Effector memory CD4-positive, alpha-beta T cell (primary cell): Measurements from ENCODE around the gene RXRA.

Experiments used
- DNase-seq, 3 donors: peaks; one replicate each; pipeline ENCODE4 v3.0.0-alpha.2; 2020
- H3K27ac ChIP-seq: 2 replicates; pipeline ENCODE4 v1.7.0; 2013; ENCODE audit warnings: mild to moderate bottlenecking, low read length, moderate library complexity; ENCODE audit not compliant: insufficient read depth, poor library complexity, severe bottlenecking
- H3K27me3 ChIP-seq: replicated peaks from 2 replicates; pipeline ENCODE4 v1.7.0; 2013; ENCODE audit warnings: mild to moderate bottlenecking, low read length; ENCODE audit not compliant: insufficient read depth, control insufficient read depth, poor library complexity, severe bottlenecking
- H3K36me3 ChIP-seq: 2 replicates; pipeline ENCODE4 v1.7.0; 2013; ENCODE audit warnings: mild to moderate bottlenecking, low read length, moderate library complexity; ENCODE audit not compliant: control insufficient read depth, insufficient read depth
- H3K4me1 ChIP-seq: 2 replicates; pipeline ENCODE4 v1.7.0; 2013; ENCODE audit warnings: low read length, mild to moderate bottlenecking; ENCODE audit not compliant: control insufficient read depth, insufficient read depth, poor library complexity, severe bottlenecking
- H3K4me3 ChIP-seq: 2 replicates; pipeline ENCODE4 v1.7.0; 2013; ENCODE audit warnings: low read length, low read depth, mild to moderate bottlenecking; ENCODE audit not compliant: insufficient read depth, poor library complexity, severe bottlenecking
- H3K9me3 ChIP-seq: 2 replicates; pipeline ENCODE4 v1.7.0; 2013; ENCODE audit warnings: mild to moderate bottlenecking, low read length, moderate library complexity; ENCODE audit not compliant: control insufficient read depth

The RXRA gene

DNA sequence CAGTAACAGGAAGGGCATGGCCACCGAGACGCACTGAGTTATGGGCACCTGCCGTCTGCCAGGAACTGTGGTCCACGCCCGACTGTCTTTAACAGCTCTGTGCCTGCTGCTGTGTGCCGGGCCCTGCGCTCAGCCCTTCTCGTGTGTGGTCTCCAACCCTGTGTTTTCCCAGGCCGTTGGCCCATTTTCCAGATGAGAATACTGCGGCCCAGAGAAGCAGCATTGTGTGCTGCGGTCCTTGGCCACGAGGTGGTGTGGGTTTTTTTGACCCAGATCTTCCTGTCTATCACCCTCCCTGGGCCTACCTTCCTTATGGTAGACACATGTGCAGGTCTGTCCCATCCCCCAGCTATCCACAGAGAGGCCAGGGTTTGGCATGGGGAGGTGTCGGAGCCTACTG, 47.0 kb downstream of the RXRA start:
- Histone ChIP-seq H3K27ac (no peak overlapping the region), H3K9me3 (no peaks in the 10 kb centered on the region), H3K4me1 (no peaks in the 10 kb centered on the region), H3K4me3 (no peak overlapping the region), H3K36me3 (no peaks in the 10 kb centered on the region), H3K27me3 (no peaks in the 10 kb centered on the region)
- peak in 1 of 3 donors; percentile 34 for DNase-seq

- H3K36me3 ChIP-seq: no peaks in the 10 kb centered on the region
- H3K27ac ChIP-seq: no peak overlapping the region
- no peaks in the 10 kb centered on the region for H3K4me1 ChIP-seq
- no peaks in the 10 kb centered on the region for H3K9me3 ChIP-seq
- H3K27me3 ChIP-seq: no peaks in the 10 kb centered on the region
- no peak overlapping the region for H3K4me3 ChIP-seq
- no peak for DNase-seq
These were observed 47.7 kb downstream of the RXRA start for GRCh38 chr9:134373953-134374300.

DNA sequence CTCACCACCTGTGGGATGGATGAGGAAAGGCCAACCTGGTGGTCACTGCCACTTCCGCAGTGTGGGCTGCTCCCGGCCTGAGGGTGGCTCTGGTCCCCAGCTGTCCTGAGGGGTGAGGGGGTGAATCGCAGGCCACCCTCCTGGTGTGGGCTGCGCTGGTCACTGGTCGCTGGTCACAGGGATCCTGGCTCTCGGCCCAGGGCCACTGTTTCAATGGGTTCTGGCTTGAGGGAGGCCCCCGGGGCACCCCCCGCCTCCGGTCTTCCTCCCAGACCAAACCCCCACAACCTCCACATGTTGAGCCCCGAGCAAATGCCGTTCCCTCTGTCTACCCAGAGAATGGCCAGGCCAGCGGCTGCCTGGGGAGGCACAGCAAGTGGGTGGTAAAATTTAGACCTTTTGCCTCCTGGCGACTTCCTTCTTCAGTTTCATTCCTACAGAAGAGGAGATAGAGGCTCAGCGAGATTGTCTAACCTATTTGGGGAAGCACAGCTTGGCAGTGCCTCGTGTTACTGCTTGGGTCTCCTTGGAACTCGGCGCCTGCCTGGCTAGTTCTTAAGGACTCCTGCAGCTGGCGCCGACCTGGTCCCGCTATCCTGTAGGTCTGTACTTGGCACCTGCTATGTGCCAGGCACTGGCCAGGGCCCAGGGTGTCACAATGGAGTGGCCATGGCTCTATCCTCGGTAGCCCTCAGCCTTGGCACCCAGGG, 48.2 kb downstream of the RXRA start:
- no peaks in the 10 kb centered on the region for H3K27me3 ChIP-seq
- H3K4me3 ChIP-seq: no peak overlapping the region

GRCh38 chr9:134375011-134375390, 48.7 kb downstream of the RXRA start:
- Histone ChIP-seq H3K4me3 (no peak overlapping the region), H3K4me1 (no peaks in the 10 kb centered on the region), H3K27me3 (no peaks in the 10 kb centered on the region)

More for the DNA sequence above, 48.2 kb downstream of the RXRA start:
- no peaks in the 10 kb centered on the region for H3K9me3 ChIP-seq
- no peak overlapping the region for H3K27ac ChIP-seq
- DNase-seq: no peak
- no peaks in the 10 kb centered on the region for H3K36me3 ChIP-seq
- no peaks in the 10 kb centered on the region for H3K4me1 ChIP-seq

DNA sequence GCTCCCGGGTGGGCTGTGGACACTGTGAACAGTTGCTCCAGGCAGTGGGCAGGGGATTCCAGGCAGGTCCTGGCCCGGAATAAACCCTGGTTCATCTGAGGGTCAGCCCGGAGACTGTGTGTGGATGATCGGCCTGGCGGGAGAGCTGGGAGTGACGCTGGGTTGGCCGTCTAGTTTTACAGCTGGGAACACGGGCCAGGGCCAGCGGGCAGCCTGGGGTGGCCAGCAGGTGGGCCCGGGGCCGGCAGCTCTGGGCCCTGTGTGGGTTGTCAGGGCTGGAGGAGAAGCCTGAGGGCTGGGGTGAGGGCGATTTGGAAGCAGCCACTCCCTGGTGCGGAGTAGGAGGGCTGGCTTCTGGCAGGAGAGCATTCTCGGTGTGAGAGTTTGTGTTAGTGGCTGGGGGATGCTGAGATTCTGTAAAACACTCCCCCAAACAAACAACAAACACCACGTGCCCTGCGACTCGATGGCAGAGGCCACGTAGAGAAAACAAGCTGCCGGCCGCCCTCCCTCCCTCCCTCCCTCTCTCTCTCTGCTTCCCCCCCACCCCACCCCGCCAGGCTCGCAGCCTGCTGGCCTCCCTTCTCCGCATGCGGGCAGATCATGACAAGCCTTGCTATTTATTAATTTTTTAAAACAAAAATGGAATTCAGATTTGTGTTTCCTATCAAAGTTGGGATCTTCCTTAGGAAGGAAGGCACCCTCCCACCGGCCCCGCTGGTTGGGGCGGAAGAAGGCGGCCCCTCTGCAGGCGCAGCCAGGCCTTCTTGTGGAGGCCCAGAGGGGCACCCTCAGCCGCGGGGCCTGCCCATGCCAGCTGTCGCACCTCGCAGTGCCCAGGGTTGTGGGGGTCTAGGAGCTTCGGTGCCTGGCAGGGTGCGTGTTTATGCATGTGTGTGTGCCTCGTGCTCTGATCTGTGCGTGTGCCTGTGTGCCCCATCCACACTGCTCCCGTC, 49.5 kb downstream of the RXRA start:
- no peak overlapping the region for H3K27ac ChIP-seq
- no peaks in the 10 kb centered on the region for H3K4me1 ChIP-seq
- H3K27me3 ChIP-seq: no peaks in the 10 kb centered on the region
- no peak overlapping the region for H3K4me3 ChIP-seq
- no peak for DNase-seq
- H3K36me3 ChIP-seq: no peaks in the 10 kb centered on the region
- H3K9me3 ChIP-seq: no peaks in the 10 kb centered on the region

More at GRCh38 chr9:134375011-134375390, 48.7 kb downstream of the RXRA start:
- H3K27ac ChIP-seq: no peak overlapping the region
- no peaks in the 10 kb centered on the region for H3K9me3 ChIP-seq
- no peaks in the 10 kb centered on the region for H3K36me3 ChIP-seq
- DNase-seq: no peak

DNA sequence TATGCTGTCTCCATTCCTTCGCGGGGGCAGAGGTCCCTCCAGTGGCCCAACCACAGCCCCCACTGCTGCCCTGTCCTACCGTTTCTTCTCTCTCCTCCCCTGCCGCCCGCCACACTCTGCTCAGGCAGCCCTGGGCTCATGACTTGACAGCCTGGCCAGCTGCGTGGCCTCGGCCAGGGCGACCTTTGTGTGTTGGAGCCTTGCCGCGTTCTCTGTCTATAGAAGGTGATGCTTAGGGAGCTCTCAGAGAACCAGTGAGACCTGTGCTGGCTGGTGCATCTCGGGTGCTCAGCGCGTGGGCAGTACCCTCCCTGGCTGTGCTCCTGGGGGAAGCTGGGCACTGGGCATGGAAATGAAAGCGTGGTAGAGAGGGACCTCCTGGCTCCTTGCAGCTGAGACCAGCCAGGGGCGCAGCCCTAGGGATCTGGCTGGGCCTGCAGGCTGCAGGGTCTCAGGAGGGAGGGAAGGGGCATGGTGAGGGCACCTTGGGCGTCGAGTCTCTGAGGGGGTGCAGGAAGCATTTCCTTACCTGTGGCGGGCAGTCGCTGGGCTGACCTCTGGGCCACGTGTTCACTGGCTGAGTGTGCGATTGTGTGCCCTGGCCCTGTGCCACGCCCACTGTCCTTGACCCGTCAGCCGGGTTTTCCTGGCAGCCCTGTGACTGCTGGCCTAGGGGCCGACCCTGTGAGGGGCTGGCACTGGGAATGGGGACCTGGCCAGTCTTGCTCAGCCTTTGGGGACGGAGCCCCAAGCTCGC, 50.3 kb downstream of the RXRA start:
- Histone ChIP-seq H3K27ac (no peak overlapping the region), H3K36me3 (no peaks in the 10 kb centered on the region), H3K4me1 (peaks cover 3% of the 10 kb centered on the region), H3K9me3 (no peaks in the 10 kb centered on the region), H3K27me3 (no peaks in the 10 kb centered on the region), H3K4me3 (no peak overlapping the region)
- DNase-seq: no peak

GRCh38 chr9:134377143-134377484, 50.9 kb downstream of the RXRA start:
- no peaks in the 10 kb centered on the region for H3K36me3 ChIP-seq
- DNase-seq: no peak
- H3K27ac ChIP-seq: no peak overlapping the region
- H3K9me3 ChIP-seq: no peaks in the 10 kb centered on the region
- peaks cover 8% of the 10 kb centered on the region for H3K4me1 ChIP-seq
- no peak overlapping the region for H3K4me3 ChIP-seq
- H3K27me3 ChIP-seq: no peaks in the 10 kb centered on the region

DNA sequence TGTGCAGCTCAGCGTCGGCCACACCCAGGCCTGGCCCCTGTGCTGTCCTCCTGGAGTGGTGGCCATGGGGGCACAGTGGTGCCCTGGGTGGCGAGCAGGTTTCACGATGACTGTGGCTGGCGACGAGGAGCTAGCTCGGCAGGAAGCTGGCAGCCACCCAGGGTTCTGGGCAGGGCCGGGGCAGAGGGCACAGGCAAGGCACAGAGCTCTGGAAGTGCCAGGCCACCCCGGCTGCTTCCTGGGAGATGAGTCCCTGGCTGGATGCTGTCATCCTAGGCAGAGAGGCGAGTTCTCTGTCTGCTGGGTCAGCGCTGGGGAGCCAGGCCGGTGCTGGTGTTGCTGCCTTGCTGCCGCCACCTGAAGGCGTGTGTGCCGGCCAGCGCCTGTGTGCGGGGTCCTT, 51.7 kb downstream of the RXRA start:
- no peak overlapping the region for H3K27ac ChIP-seq
- H3K36me3 ChIP-seq: no peaks in the 10 kb centered on the region
- no peaks in the 10 kb centered on the region for H3K27me3 ChIP-seq
- peaks cover 17% of the 10 kb centered on the region for H3K4me1 ChIP-seq
- DNase-seq: no peak
- no peaks in the 10 kb centered on the region for H3K9me3 ChIP-seq
- H3K4me3 ChIP-seq: no peak overlapping the region

GRCh38 chr9:134378901-134379338, 52.7 kb downstream of the RXRA start:
- H3K4me1 ChIP-seq: peaks cover 21% of the 10 kb centered on the region

More at GRCh38 chr9:134378901-134379338, 52.7 kb downstream of the RXRA start:
- Histone ChIP-seq H3K27me3 (no peaks in the 10 kb centered on the region), H3K27ac (no peak overlapping the region), H3K4me3 (no peak overlapping the region), H3K9me3 (no peaks in the 10 kb centered on the region), H3K36me3 (no peaks in the 10 kb centered on the region)
- DNase-seq: no peak
